Ovary (tissue), 9 donors: ENCODE measurements around the gene RNF135. TPM values are rescaled to one million over a fixed set of nuclear protein-coding genes. Genes with fewer than 3 reads are reported as not detected.
"Not testable (repeated sequence)": the region's sequence is repeated elsewhere in the genome, so short reads cannot be mapped to it uniquely, and the experiment has no call there.

Source experiments
- DNase-seq, 5 donors: peaks; one replicate each; pipeline ENCODE4 v3.0.0-alpha.2; 2019 to 2020
- H3K27ac ChIP-seq, 2 donors: fragments of 200-600 bp; one replicate each; pipeline versions ENCODE4 v1.5.1 to v1.8.0; 2019 to 2022
- H3K27me3 ChIP-seq: fragments of 200-600 bp; one replicate; pipeline ENCODE4 v1.8.0; 2022
- H3K36me3 ChIP-seq: fragments of 200-600 bp; sonication (generic); one replicate; pipeline ENCODE4 v1.5.1; 2019
- H3K4me1 ChIP-seq: one replicate; pipeline ENCODE4 v1.8.1; 2013; ENCODE audit warnings: mild to moderate bottlenecking, moderate library complexity; ENCODE audit not compliant: insufficient read depth
- H3K4me3 ChIP-seq: fragments of 200-600 bp; sonication (generic); one replicate; pipeline ENCODE4 v1.5.1; 2017
- H3K9me3 ChIP-seq, 2 donors: fragments of 200-600 bp in 1 of 2; sonication (generic) in 1 of 2; one replicate each; pipeline versions ENCODE4 v1.5.1 to v1.8.1; 2013 to 2019; ENCODE audit warnings: mild to moderate bottlenecking in 1 of 2, moderate library complexity in 1 of 2
- CTCF ChIP-seq, 3 donors: fragments of 450-650 bp in 2 of 3; fragments of 200-600 bp in 1 of 3; IDR thresholded peaks; one replicate each; pipeline versions ENCODE4 v1.5.1 to v1.8.0; 2016 to 2022; ENCODE audit warnings: antibody characterized with exemption in 3 of 3, mild to moderate bottlenecking in 1 of 3
- EP300 ChIP-seq: sonication (generic); formaldehyde crosslinking; IDR thresholded peaks from one replicate; pipeline ENCODE4 v1.6.1; 2017; ENCODE audit warnings: antibody characterized with exemption
- POLR2A ChIP-seq: fragments of 450-650 bp; IDR thresholded peaks from one replicate; pipeline ENCODE4 v1.6.1; 2017; ENCODE audit warnings: antibody characterized with exemption, mild to moderate bottlenecking, moderate library complexity
- WGBS, 3 donors: extraction: QIAGEN DNeasy Blood & Tissue Kit in 1 of 3; methylation state at CpG; one replicate each; pipeline versions ENCODE4 v1.1.5 to v1.1.7; 2013 to 2017; 5-methylcytosine and 5-hydroxymethylcytosine counted together
- intact Hi-C, 4 donors: fragments of 100-400 bp; cut with DNase I; formaldehyde crosslinking; loops; one replicate each; pipeline versions ENCODE4 v1.11.0 to v1.15.1; 2022 to 2023
- polyA plus RNA-seq, 2 donors: library from polyadenylated mRNA; stranded (reverse); fragments of 200-250 nt in 1 of 2; fragments of 350-450 nt in 1 of 2; fragmentation: Illumina TruSeq in 1 of 2; extraction: RNeasy Lipid Tissue Mini Kit (QIAGEN cat#74804) in 1 of 2; gene quantifications; one replicate each; pipeline ENCODE4 v1.2.3, GENCODE V29; 2013 to 2014
- total RNA-seq, 7 donors: library from RNA; depleted of rRNA in 2 of 7; stranded (reverse); fragments of >200 nt in 2 of 7; fragmentation: NEBNext Ultra II Directional in 3 of 7; extraction: Animal tissue kit (Norgen Biotek cat#: 25700) in 3 of 7; gene quantifications; one replicate each; pipeline versions ENCODE4 v1.1.0 to v1.2.4, GENCODE V29; 2016 to 2023
- donor health status: DM: no; HTN: no; CAD: no; lungs with moderate emphysema.
- donor health status: DM: no; HTN: no; CAD: no.
- donor health status: Bipolar disorder and iron deficiency.
- donor health status: DM: yes; HTN: yes; CAD: no.
- donor health status: DM: no; HTN: no; CAD: no.
- donor health status: DM: yes; HTN: yes; CAD: no.

RNF135 gene
- total and polyA plus RNA-seq, 9 donors = 14.8 to 25.0 (median 18.3) TPM

- H3K4me3 ChIP-seq = peak overlapping the region; percentile 66
- no peaks in the 10 kb centered on the region for H3K27me3 ChIP-seq
- WGBS, 3 donors = 52 to 64% (median 53%) methylated on average over 9 of the region's 9 CpGs
- H3K27ac ChIP-seq = peak overlapping the region; percentile 82 to 91
- intact Hi-C loops = loop anchor here in 1 of 4 donors (5.0 kb wide), 1 partner anchor 89 kb away; no protein-coding TSS in a partner anchor
- no peak for DNase-seq
- H3K4me1 ChIP-seq = no peaks in the 10 kb centered on the region
- no peaks in the 10 kb centered on the region for H3K9me3 ChIP-seq
- no peaks in the 10 kb centered on the region for H3K36me3 ChIP-seq
- no peak for TF ChIP-seq EP300
- no peak for TF ChIP-seq POLR2A
- no peak for TF ChIP-seq CTCF (IDR thresholded peaks at IDR 0.05)
Observed at GRCh38 chr17:31007695-31008373, 37.0 kb downstream of the RNF135 start.

GRCh38 chr17:31008374-31009041 lies 37.7 kb downstream of the RNF135 start:
- no peak for TF ChIP-seq EP300
- TF ChIP-seq CTCF (IDR thresholded peaks at IDR 0.05) = no peak
- no peak for TF ChIP-seq POLR2A
- DNase-seq = peak; percentile 56 to 78 (median 61)
- Histone ChIP-seq H3K4me3 (peak overlapping the region; percentile 66), H3K27ac (peak overlapping the region; percentile 82 to 91), H3K4me1 (no peaks in the 10 kb centered on the region), H3K27me3 (no peaks in the 10 kb centered on the region), H3K9me3 (no peaks in the 10 kb centered on the region), H3K36me3 (no peaks in the 10 kb centered on the region)
- 0 to 1% (median 0%) methylated on average over 65 of the region's 65 CpGs for WGBS, 3 donors
- intact Hi-C loops = loop anchor here in 1 of 4 donors (5.0 kb wide), 1 partner anchor 89 kb away; no protein-coding TSS in a partner anchor

GRCh38 chr17:31009042-31009702 lies 38.3 kb downstream of the RNF135 start:
- H3K27me3 ChIP-seq, H3K4me1 ChIP-seq, H3K9me3 ChIP-seq, H3K36me3 ChIP-seq: not testable (repeated sequence)
- WGBS, 3 donors = 2 to 6% (median 2%) methylated on average over 33 to 34 of the region's 34 CpGs
- intact Hi-C loops = loop anchor here in 1 of 4 donors (5.0 kb wide), 1 partner anchor 88 kb away; no protein-coding TSS in a partner anchor
- Histone ChIP-seq H3K27ac (peak overlapping the region; percentile 82 to 91), H3K4me3 (peak overlapping the region; percentile 66)
- DNase-seq = peak; percentile 30 to 61 (median 39)

GRCh38 chr17:31010014-31010413 lies 39.2 kb downstream of the RNF135 start:
- not testable (repeated sequence) for DNase-seq, H3K4me1 ChIP-seq, H3K9me3 ChIP-seq, H3K4me3 ChIP-seq, H3K27ac ChIP-seq, H3K36me3 ChIP-seq, H3K27me3 ChIP-seq
- WGBS, 3 donors = 56 to 83% (median 69%) methylated on average over 3 of the region's 3 CpGs
- intact Hi-C loops = loop anchor here in 2 of 4 donors (5.0 to 10.0 kb wide), 2 partner anchors 205 to 207 kb away; no protein-coding TSS in a partner anchor

GRCh38 chr17:31013844-31014243 lies 43.0 kb downstream of the RNF135 start:
- TF ChIP-seq POLR2A = no peak
- no peak for TF ChIP-seq CTCF (IDR thresholded peaks at IDR 0.05)
- TF ChIP-seq EP300 = no peak
- 96% methylated on average over 3 of the region's 3 CpGs for WGBS, 3 donors
- H3K27ac ChIP-seq = no peak overlapping the region
- no peak overlapping the region for H3K4me3 ChIP-seq
- H3K36me3 ChIP-seq = no peaks in the 10 kb centered on the region
- no peaks in the 10 kb centered on the region for H3K9me3 ChIP-seq
- H3K27me3 ChIP-seq = no peaks in the 10 kb centered on the region
- no peaks in the 10 kb centered on the region for H3K4me1 ChIP-seq
- intact Hi-C loops = loop anchor here in 2 of 4 donors (5.0 to 10.0 kb wide), 2 partner anchors 201 to 203 kb away; no protein-coding TSS in a partner anchor
- DNase-seq = no peak
